Measurements from ENCODE around the gene ACTMAP.
"Not testable (repeated sequence)": the region's sequence is repeated elsewhere in the genome, so short reads cannot be mapped to it uniquely, and the experiment has no call there.

Gene ACTMAP, protein sequence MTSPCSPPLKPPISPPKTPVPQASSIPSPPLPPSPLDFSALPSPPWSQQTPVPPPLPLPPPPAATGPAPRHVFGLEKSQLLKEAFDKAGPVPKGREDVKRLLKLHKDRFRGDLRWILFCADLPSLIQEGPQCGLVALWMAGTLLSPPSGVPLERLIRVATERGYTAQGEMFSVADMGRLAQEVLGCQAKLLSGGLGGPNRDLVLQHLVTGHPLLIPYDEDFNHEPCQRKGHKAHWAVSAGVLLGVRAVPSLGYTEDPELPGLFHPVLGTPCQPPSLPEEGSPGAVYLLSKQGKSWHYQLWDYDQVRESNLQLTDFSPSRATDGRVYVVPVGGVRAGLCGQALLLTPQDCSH

DNA sequence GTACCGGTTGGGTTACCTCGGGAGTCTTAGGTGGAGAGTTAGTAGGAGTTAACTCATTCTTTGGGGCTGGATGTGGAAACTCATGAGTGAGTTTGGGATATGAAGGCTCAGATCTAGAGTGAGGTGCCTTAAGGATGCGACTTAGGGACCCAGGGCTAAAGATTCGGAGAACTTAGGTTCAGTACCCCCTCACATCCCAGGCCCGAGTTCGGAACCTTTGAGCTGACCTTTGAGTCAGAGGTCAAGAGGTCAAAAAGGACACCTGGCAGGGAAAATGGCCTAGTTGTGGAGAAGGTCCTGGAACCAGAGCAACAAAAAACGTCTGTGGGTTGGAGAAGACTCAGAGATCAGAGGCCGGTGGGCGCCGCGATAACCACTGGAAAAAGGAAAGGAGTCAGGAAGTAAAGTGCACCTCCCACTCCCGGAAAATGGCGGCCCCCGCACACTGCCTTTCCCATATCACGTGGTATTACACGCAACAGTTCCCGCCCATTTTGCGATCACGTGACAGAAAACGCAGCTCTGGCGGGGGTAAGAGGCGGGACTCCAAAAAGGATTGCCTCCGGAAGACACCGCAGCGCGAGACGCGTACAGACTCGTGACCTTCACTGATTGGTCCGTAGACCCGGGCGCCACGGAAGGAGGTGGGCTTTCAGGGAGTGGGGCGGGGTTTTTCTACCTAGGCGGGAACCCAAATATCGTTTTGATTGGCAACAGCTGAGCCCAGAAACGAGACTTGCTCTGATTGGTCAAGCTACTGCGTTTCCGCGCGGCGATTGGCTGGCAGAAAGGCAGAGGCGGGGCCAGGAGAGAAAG, at the start of gene ACTMAP:
ACTMAP (minus strand) TSS at position 420 of the 816 bp plus-strand sequence. CDS start 674 bp downstream, outside the sequence.
- DNase-seq: peak; percentile 98 to 100

DNA sequence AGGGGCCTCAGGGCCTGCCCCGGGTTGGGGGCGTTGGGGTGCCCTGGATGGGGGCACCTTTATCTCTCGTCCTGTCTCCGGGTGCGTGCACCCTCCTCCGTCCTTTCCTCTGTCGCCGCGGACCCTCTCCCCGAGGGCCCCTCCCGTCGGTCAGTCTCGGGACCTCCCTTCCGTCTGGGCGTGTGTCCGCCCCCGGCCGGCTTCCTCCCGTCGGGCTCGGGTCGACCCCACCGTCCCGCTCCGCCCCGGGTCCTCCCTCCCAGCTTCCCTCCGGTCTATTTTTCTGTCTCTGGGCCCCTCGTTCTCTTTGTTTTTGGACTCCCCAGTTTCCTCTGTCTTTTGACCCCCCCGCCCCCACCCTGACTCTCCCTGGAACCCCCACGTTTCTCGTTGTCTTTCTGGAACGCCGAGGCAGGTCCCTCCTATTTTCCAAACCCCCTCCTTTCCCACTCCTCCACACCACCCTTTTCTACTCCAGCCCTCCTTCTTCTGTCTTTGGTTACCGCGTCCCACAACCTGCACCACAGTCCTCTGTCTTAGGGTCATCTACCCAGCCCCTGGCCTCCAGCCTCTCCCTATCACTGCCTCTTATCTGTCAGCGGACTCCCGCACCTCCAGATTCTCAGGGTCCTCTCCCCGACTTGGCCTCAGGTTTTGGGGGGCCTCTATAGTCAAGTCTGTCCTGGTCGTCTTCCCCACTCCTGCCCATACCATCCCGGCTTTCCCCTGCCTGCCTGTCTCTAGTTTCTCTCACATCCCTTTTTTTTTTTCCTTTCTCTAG, 49.5 kb upstream of the ACTMAP start:
- no peak for DNase-seq

DNA sequence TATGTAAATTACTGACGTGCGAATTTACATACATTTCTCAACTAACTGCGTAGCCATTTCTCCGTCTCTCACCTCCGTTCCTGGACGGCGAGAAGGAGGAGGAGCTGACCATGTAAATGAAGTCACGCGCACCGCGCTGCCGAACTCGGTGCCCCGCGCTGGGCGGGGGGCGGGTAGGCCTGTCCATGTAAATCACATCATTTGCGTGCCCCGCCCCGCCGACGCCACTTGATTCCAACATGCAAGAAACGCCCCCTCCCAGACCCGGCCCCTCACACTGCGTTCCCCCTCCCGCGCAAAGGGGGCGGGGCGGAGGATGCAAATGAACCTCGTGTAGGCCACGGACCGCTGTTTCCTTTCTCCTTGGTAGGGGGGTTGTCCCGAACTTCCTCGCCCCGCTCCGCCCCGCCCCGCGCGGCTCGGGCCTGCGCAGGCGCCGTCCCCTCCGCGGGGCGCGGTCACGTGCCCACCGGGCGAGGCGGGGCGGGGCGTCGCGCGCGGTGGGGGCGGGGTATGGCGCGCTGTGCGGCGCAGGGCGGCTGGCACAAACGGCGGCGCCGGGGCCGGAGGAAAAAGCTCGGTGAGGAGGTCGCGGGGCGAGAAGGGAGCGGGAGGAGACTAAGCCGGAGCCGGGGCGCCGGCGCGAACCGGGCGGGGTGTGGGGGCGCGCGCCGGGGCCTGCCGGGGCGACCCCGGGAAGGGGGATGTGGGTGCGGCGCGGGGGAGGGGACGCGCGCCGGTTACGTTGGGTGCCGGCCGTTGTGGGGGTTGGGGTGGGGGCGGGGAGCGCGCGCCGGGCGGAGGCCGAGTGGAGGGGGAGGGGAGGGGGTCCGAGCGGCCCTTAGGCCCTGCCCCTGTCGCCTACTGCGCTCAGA, 48.6 kb upstream of the ACTMAP start, which contains the start of gene EGLN2:
EGLN2 (plus strand) TSS at position 509 of the 875 bp plus-strand sequence. CDS start 1,382 bp downstream, outside the sequence.
- peak; percentile 100 for DNase-seq

DNA sequence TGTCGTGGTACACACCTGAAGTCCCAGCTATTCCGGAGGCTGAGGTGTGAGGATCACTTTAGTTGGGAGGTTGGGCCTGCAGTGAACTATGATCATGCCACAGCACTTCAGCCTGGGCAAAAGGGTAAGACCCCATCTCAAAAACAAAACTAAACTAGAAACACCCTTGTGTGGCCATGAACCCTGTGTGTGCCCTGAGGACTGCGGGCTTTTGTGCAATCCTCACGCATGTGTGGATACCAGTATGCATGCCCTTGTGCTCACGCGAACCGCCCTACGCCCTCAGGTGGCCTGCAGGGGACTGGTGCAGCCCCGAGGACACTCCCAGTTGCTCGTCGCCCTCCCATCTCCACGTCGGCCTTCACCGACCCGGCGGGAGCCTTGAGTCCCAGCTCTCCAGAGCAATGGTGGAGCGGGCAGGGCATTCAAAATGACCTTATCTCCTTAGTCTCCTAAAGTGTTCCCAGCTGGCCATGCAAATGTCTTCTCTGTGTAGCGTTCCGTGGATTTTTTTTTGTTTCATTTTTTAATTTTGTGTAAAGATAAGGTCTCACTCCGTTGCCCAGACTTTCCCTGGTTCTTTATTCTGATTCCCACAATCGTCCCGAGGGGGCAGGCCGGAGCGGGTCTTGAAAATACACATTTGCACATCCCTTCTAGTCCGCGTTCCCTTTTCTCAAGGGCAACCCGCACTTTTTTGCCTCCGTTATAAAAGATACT, 47.8 kb upstream of the ACTMAP start:
- DNase-seq: peak; percentile 50 to 53

DNA sequence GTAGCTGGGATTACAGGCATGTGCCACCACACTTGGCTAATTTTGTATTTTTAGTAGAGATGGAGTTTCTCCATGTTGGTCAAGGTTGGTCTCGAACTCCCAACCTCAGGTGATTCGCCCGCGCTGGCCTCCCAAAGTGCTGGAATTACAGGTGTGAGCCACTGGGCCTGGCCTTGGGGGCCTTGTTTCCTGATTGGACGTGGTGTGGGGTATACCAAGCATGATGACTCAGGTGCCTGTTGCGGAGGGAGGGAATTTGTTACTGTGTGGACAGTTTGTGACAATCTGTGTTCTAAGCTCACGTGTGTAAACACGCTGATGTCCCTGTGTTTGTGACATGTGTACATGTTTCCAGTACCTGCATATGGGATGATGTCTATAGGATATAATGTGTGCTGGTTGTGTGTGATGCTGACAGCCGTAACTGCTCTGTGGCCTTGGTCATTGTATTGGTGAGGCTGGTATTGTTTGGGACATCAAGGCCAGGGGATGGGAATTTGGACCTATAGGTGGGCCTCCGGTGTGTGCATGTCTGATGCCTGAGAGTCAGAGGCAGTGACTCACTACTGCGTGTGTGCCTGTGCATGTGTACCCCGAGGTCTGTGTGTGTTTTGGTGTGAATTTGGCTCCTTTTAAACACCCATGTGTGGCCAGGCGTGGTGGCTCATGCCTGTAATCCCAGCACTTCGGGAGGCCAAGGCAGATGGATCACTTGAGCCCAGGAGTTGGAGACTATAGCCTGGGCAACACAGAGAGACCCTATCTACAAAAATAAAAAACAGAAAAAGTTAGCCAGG, 47.1 kb upstream of the ACTMAP start:
- no peak for DNase-seq

DNA sequence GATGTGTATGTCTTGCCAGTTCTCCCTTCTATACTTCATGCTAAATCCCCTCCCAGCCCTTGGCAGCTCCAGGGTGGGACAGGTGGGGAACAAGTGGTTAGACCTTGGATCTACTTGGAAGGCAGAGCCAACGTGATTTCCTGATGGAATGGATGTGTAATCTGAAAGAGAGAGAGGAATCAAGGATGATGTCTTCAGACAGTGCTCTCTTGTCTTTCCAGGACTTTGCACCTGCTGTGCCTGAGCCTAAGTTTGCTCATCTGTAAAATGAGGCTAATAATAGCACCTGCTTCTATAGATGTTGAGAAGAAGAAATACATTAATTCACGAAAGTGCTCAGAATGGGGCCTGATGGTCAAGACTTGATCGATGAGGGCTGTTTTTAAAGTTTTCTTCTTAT, 41.7 kb upstream of the ACTMAP start:
- DNase-seq: no peak

DNA sequence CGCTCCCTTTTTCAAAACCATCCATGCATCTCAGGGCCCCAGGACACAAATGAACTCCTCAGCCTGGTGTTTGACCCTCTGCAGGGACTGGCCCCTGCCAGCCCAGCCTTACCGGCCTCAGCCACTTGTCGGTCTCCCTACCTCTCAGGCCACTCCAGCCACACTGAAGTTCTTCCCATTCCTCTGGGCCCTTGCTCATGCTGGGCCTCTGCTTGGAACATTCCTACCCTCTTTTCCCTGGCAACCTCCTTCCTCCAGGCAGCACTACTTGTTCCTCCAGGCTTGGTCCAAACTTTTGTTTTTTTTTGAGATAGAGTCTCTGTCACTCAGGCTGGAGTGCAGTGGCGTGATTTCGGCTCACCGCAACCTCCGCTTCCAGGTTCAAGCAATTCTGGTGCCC, 41.1 kb upstream of the ACTMAP start:
- DNase-seq: no peak

DNA sequence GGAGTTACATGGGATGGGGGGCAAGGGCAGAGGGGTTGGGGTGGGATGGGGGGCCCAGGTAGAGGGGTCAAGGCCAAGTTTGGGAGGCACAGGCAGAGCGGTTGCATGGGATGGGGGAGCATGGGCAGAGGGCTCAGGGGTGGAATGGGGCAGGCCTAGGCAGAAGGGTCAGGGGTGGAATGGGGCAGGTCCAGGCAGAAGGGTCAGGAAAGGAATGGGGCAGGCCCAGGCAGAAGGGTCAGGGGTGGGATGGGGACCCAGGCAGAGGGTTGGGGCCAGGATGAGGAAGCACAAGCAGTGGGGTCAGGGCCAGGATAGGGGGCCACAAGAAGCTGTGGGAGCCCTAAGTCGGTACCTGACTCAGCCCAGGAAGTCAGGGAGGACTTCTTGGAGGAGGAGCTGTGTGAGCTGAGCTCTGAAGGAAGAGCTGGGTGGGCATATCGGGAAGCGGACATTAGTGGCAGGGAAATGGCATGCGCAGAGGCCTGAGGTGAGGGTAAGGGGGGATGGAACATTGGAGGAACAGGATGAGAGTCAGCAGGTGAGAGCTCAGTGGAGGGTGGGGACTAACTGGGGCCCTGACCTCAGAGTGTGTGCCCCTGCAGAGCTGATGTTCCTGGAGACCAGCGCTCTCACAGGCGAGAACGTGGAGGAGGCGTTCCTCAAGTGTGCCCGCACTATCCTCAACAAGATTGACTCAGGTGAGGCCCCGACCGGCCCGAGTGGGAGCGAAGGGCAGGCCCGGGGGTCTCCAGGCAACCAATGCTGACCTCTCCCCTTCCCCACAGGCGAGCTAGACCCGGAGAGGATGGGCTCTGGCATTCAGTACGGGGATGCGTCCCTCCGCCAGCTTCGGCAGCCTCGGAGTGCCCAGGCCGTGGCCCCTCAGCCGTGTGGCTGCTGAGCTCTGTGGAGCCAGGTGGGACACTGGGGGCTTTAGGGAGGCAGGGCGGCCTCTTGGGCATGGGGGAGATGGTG, 36.1 kb upstream of the ACTMAP start:
- no peak for DNase-seq

DNA sequence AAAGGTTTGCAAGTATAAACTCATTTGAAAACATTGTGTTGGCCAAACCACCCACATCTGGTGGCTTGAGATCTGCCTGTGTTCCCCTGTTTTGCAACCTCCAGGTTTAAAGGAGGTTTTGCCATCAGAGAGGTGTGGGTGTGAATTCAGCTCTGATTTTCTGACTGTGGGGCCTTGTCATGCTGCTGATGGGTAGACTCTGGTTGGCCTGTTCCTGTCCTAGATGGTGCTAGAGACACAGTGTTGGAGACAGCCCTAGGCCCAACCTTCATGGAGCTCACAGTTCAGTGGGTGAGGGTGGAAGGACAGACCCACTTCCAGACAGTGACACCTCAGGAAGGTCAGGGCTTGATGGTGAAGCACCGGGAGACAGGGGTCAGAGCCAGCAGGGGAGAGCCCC, 35.2 kb upstream of the ACTMAP start:
- no peak for DNase-seq

DNA sequence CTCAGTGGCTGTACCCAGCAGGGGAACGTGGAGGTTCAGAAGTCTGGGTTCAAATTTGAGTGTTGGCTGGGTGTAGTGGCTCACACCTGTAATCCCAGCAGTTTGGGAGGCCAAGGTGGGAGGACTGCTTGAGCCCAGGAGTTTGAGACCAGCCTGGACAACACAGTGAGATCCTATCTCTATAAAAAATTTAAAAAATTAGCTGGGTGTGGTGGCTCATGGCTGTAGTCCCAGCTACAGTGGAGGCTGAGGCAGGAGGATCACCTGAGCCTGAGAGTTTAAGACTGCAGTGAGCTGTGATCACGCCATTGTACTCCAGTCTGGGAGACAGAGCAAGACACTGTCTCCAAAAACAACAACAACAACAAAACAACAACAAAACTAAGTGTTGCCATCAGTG, 33.9 kb upstream of the ACTMAP start:
- not testable (repeated sequence) for DNase-seq

DNA sequence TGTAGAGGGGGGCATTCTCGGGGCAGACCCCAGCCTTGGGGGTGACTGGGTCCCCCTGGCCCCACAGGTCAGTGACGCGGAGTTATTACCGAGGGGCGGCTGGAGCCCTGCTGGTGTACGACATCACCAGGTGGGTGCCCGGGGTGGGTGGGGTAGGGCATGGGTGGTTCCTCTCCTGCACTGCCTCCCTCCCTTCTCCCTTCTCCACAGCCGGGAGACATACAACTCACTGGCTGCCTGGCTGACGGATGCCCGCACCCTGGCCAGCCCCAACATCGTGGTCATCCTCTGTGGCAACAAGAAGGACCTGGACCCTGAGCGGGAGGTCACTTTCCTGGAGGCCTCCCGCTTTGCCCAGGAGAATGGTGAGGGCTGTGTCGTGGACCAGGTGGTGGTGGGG, 33.4 kb upstream of the ACTMAP start:
- no peak for DNase-seq

DNA sequence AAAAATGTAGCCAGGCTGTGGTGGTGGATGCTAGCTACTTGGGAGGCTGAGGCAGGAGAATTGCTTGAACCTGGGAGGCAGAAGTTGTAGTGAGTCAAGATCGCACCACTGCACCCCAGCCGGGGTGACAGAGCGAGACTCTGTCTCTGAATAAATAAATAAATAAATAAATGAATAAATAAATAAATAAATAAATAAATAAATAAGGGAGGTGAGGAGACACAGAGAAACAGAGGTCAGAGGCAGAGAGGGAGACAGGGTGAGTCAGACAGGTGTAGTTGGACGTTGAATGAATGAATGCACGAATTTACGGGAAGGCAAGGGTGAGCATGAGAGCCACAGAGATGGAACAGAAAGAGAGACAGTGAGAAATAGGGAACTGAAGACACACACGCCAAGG, 30.9 kb upstream of the ACTMAP start:
- DNase-seq: no peak

DNA sequence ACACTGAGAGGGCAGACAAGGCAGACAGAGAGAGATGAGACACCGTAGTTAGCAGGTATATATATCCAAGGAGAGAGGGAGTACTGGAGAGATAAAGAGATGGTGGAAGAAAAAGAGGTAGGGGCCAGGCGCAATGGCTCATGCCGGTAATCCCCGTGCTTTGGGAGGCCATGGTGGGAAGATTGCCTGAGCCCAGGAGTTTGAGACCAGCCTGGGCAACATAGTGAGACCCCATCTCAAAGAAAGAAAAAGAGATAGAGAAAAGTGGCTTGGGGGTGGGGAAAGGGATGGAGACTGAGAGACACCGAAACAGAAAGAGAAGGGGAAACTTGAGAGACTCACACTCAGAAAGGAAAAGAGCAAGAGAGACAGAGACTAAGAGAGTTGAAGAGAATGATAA, 30.3 kb upstream of the ACTMAP start:
- DNase-seq: no peak

DNA sequence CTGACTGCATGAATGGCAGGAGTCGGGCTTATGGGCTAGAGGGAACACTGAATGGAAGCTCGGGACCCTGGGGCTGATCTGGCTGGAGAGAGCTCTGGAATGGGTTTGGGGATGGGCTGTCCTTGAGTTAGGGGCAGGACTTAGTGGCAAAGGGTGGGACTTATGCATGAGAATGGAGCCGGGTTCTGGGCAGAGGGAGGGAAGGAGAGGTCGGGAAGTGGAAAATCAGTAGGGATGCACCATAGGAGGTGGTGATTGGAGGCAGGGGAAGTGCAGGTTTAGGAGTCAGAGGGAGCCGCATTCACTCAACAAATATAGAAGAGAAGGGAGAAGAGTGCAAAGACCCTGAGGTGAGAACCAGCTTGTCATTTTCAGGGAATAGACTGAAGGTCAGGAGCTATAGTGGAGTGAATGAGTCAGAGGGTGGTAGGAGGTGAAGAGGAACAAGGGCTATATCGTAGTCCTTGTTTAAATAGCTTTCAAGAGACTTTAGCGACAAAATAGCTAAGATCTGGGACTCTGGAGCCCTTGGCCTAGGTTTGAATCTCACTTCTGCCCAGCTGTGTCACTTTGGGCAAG, 28.5 kb upstream of the ACTMAP start:
- DNase-seq: no peak

DNA sequence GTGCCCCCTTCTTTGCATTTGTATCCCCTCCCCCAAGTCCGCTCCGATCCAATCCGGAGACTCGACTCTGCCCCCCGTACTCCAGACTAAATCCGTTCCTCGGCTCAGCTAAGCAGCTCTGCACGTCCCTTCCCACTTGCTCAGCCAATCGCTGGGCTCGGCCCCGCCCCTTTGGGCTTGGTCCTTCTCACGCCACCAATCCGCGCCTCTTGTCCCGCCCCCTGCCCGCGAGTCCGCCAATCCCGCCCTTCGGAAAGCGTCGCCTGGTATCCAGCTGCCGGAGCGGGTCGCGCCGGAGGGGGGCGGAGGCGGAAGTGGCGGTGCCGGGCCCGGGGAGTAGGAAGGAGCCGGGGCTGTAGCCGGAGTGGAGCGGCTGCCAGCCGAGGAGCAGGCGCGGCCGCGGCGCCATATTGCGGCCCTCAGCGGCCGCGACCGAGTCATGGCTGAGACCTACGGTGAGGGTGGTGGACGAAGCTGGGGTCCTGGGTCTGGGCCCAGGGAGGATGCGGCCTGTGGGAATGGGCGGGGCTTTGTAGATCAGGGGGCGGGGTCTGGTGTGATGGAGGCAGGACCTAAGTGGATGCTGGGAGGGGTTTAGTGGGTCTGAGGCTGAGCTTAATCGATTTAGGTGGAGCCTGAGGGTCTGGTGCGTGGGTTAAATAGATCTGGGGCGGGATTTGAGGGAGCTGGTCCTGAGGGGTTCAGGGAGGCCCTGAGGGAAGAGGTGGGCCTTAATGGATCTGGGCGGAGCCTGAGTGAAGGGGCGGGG, 27.8 kb upstream of the ACTMAP start, which contains the start of gene RAB4B:
RAB4B (plus strand) TSS at position 311 of the 769 bp plus-strand sequence; CDS start at position 440, 129 bp downstream.
- DNase-seq: peak; percentile 99 to 100

DNA sequence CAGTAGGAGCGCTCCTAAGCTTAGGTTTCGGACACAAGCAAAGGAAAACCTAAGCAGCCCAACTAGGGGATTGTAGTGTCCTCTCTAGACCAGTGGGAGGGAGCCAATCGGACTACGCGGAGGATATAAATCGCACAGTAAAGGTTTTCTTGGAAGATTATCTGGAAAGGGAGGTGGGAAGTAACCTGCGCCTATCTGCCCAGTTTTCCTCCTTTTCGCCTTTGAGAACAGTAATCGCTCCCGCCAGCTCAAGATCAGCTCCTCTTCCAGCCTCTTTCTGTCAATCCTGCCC, 27.3 kb upstream of the ACTMAP start:
- no peak for DNase-seq

DNA sequence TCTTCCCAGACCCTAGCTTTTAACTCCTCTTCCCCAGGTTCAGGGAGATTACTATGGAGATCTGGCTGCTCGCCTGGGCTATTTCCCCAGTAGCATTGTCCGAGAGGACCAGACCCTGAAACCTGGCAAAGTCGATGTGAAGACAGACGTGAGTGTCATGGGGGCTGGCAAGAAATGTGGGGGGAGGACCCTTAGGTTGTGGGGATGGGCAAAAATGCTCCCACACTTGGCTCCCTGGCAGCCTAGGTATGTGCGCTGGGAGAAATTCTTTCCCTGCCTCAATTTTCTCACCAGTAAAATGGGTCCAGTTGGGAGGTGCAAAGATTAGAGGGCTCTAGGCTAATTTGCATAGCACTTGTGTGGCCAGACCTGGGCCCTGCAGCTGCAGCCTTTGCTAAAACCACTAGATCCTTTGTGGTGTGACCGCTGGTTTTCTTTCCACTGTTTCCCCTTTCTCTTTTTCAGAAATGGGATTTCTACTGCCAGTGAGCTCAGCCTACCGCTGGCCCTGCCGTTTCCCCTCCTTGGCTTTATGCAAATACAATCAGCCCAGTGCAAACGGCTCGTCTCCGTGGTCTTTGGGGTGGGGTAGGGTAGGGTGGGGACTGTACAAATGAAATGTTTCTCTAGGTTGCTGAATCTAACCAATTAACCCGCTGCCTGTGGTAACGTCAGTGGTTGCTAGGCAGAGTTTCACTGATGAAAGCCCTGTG, 26.8 kb upstream of the ACTMAP start:
- DNase-seq: peak; percentile 80 to 86

DNA sequence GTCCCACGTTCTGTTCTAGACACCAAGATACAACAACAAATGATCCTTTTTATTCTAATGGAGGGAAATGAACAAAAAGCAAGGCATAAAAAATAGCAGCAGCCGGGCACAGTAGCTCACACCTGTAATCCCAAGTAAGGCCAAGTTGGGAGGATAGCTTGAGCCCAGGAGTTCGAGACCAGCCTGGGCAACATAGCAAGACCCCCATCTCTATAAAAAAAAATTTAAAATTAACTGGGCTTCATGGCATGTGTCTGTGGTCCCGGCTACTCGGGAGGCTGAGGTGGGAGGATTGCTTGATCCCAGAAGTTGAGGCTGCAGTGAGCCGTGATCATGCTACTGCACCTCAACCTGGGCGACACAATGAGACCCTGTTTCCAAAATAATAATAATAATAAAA, 26.1 kb upstream of the ACTMAP start:
- no peak for DNase-seq
